ENCODE data around the gene SPOP. TPM values are rescaled to one million over a fixed set of nuclear protein-coding genes. Genes with fewer than 3 reads are reported as not detected.

The SPOP gene
- total RNA-seq, 4 donors from 2014 or later: 18.1 to 67.5 (median 36.5) TPM

GRCh38 chr17:49621420-49621819, 56.5 kb downstream of the SPOP start:
- TF ChIP-seq CTCF (IDR thresholded peaks at IDR 0.05): no peak
- no peak for TF ChIP-seq POLR2A (IDR thresholded peaks at IDR 0.05)
- peaks cover 0 to 66% (median 15%) of the 10 kb centered on the region in 3 donors for H3K36me3 ChIP-seq
- H3K9me3 ChIP-seq: no peaks in the 10 kb centered on the region

GRCh38 chr17:49618028-49618611, 59.8 kb downstream of the SPOP start:
- TF ChIP-seq CTCF (IDR thresholded peaks at IDR 0.05): no peak
- TF ChIP-seq POLR2A (IDR thresholded peaks at IDR 0.05): no peak
- Histone ChIP-seq H3K27ac (peak overlapping the region in 2 of 4 donors; percentile 50 to 61), H3K9me3 (no peaks in the 10 kb centered on the region), H3K4me1 (peaks cover 0 to 40% (median 18%) of the 10 kb centered on the region in 3 donors), H3K27me3 (no peaks in the 10 kb centered on the region), H3K4me3 (no peak overlapping the region), H3K36me3 (peaks cover 0 to 99% (median 15%) of the 10 kb centered on the region in 3 donors)
- WGBS, 2 donors: 51 to 75% methylated on average over 3 of the region's 3 CpGs
- intact Hi-C loops (cut with DNase I): loop anchor here (10.0 kb wide), 1 partner anchor 57 kb away; the partner anchor contains the start of gene SPOP
- DNase-seq: no peak

More at GRCh38 chr17:49621420-49621819, 56.5 kb downstream of the SPOP start:
- intact Hi-C loops (cut with DNase I): no loop called here
- no peaks in the 10 kb centered on the region for H3K27me3 ChIP-seq
- H3K27ac ChIP-seq: peak overlapping the region in 2 of 4 donors; percentile 4 to 35
- H3K4me1 ChIP-seq: peaks cover 0 to 49% (median 24%) of the 10 kb centered on the region in 3 donors
- no peak for DNase-seq
- no peak overlapping the region for H3K4me3 ChIP-seq

- peaks cover 0 to 88% (median 10%) of the 10 kb centered on the region in 3 donors for H3K36me3 ChIP-seq
- TF ChIP-seq POLR2A (IDR thresholded peaks at IDR 0.05) (no peak), CTCF (IDR thresholded peaks at IDR 0.05) (no peak)
- DNase-seq: no peak
Observed at GRCh38 chr17:49616601-49617131, 61.2 kb downstream of the SPOP start.

GRCh38 chr17:49616086-49616485, 61.8 kb downstream of the SPOP start:
- H3K9me3 ChIP-seq: no peaks in the 10 kb centered on the region
- H3K4me3 ChIP-seq: no peak overlapping the region
- intact Hi-C loops (cut with DNase I): loop anchor here (10.0 kb wide), 1 partner anchor 59 kb away; the partner anchor contains the start of gene SPOP
- H3K27ac ChIP-seq: peak overlapping the region in 3 of 4 donors; percentile 50 to 76 (median 61)
- 64 to 67% methylated on average over 3 of the region's 3 CpGs for WGBS, 2 donors
- no peak for DNase-seq
- peaks cover 0 to 50% (median 21%) of the 10 kb centered on the region in 3 donors for H3K4me1 ChIP-seq
- peaks cover 0 to 88% (median 10%) of the 10 kb centered on the region in 3 donors for H3K36me3 ChIP-seq
- no peaks in the 10 kb centered on the region for H3K27me3 ChIP-seq
- no peak for TF ChIP-seq POLR2A (IDR thresholded peaks at IDR 0.05)
- TF ChIP-seq CTCF (IDR thresholded peaks at IDR 0.05): peak in 2 of 6 experiments; percentile 8 to 17

More at GRCh38 chr17:49616601-49617131, 61.2 kb downstream of the SPOP start:
- Histone ChIP-seq H3K27me3 (no peaks in the 10 kb centered on the region), H3K4me1 (peaks cover 0 to 44% (median 18%) of the 10 kb centered on the region in 3 donors), H3K4me3 (no peak overlapping the region), H3K9me3 (no peaks in the 10 kb centered on the region), H3K27ac (peak overlapping the region; percentile 33 to 76 (median 56))
- intact Hi-C loops (cut with DNase I): loop anchor here (10.0 kb wide), 1 partner anchor 58 kb away; the partner anchor contains the start of gene SPOP
- 19 to 21% methylated on average over 10 of the region's 10 CpGs for WGBS, 2 donors

GRCh38 chr17:49613182-49613800, 64.6 kb downstream of the SPOP start:
- H3K4me1 ChIP-seq: peaks cover 0 to 53% (median 25%) of the 10 kb centered on the region in 3 donors
- no peak for DNase-seq
- TF ChIP-seq CTCF (IDR thresholded peaks at IDR 0.05) (no peak), POLR2A (IDR thresholded peaks at IDR 0.05) (no peak)
- H3K4me3 ChIP-seq: no peak overlapping the region
- H3K27ac ChIP-seq: peak overlapping the region in 1 of 4 donors; percentile 18
- 89 to 100% methylated on average over 1 of the region's 1 CpG for WGBS, 2 donors
- H3K36me3 ChIP-seq: peaks cover 10 to 88% (median 17%) of the 10 kb centered on the region in 3 donors
- intact Hi-C loops (cut with DNase I): loop anchor here (10.0 kb wide), 1 partner anchor 62 kb away; the partner anchor contains the start of gene SPOP
- H3K27me3 ChIP-seq: no peaks in the 10 kb centered on the region
- H3K9me3 ChIP-seq: no peaks in the 10 kb centered on the region
